GM18517 (cell line): ENCODE results near the gene ZNF764.
"Not testable (repeated sequence)": the region's sequence is repeated elsewhere in the genome, so short reads cannot be mapped to it uniquely, and the experiment has no call there.

Experiments used
- ATAC-seq: cut with Tn5 transposase; IDR thresholded peaks from one replicate; pipeline ENCODE4 v1.9.1; 2021; ENCODE audit warnings: mild to moderate bottlenecking, moderate library complexity; ENCODE audit not compliant: unreplicated experiment

The ZNF764 gene

GRCh38 chr16:30528799-30529457, 29.2 kb downstream of the ZNF764 start:
- no peak for ATAC-seq

GRCh38 chr16:30527635-30528178, 30.5 kb downstream of the ZNF764 start:
- peak; percentile 22 for ATAC-seq

- peak; percentile 73 for ATAC-seq
Observed at GRCh38 chr16:30526823-30527634, 31.1 kb downstream of the ZNF764 start.

- ATAC-seq: no peak
Observed at GRCh38 chr16:30526137-30526822, 31.9 kb downstream of the ZNF764 start, which contains the start of gene ZNF768. TSS of gene ZNF768 (minus strand) at chr16:30526566. CDS start at chr16:30526413, 153 bp downstream.

- ATAC-seq: no peak
Observed at GRCh38 chr16:30525844-30526136, 32.4 kb downstream of the ZNF764 start.

- no peak for ATAC-seq
Observed at GRCh38 chr16:30524575-30525568, 33.3 kb downstream of the ZNF764 start.

- no peak for ATAC-seq
Observed at GRCh38 chr16:30523768-30524574, 34.2 kb downstream of the ZNF764 start.

- not testable (repeated sequence) for ATAC-seq
Observed at GRCh38 chr16:30522702-30523463, 35.3 kb downstream of the ZNF764 start.

- ATAC-seq: no peak
Observed at GRCh38 chr16:30521873-30522641, 36.1 kb downstream of the ZNF764 start.

GRCh38 chr16:30521476-30521872, 36.7 kb downstream of the ZNF764 start:
- no peak for ATAC-seq

- ATAC-seq: no peak
Observed at GRCh38 chr16:30519120-30520049, 38.8 kb downstream of the ZNF764 start.

- no peak for ATAC-seq
Observed at GRCh38 chr16:30518552-30518951, 39.6 kb downstream of the ZNF764 start.

- no peak for ATAC-seq
Observed at GRCh38 chr16:30515275-30515674, 42.9 kb downstream of the ZNF764 start.

- ATAC-seq: no peak
Observed at GRCh38 chr16:30511509-30511908, 46.7 kb downstream of the ZNF764 start.

- no peak for ATAC-seq
Observed at GRCh38 chr16:30510376-30510938, 47.7 kb downstream of the ZNF764 start.

GRCh38 chr16:30509081-30509765, 49.0 kb downstream of the ZNF764 start:
- no peak for ATAC-seq
